GM03348 (cell line): ENCODE results near the gene AWAT2.

Experiments used
- DNase-seq: peaks from one replicate; pipeline ENCODE4 v3.0.0; 2012; ENCODE audit warnings: low spot score

AWAT2 gene

DNA sequence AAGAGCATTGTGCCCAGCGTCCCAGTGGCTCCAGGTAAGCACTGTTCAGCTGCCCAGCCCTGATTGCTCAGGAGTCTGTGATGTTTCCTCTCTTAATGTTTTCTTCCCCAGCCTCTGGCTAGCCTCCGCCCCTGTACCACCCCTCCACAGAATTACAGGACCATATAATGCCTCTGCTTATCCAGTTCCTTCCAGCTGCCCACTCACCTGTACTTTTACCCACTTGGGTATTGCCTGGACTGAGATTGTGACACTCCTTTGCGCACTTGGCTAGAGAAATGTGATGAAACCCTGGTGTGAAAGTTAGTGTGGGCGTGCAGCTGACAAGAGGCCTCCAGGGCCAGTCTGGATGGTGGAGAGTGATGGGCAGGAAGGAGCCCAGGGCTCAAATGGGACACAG lies at the start of gene AWAT2:
Gene AWAT2, minus strand, starts transcription at position 14 of the 400 bp plus-strand sequence. Its CDS starts 6 bp downstream, at position 8.
- DNase-seq: no peak

DNA sequence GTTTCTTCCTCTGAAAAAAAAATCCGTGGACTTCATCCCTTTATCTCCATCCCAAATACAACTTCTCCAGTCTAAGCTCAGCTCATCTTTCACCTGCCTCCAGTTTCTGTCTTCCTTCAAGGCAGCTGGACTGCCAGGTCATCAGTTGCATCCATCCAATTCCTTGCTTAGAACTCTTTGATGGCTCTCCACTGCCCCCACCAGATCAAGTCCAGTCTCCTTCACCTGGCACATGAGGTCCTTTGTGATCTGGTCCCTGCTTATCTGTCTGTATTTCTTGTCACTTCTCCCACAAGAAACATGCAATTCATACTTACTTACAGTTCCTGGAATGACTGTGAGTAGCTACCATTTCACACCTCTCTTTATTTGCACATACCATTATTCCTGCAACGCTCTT lies 46.3 kb upstream of the AWAT2 start:
- peak; percentile 25 for DNase-seq

DNA sequence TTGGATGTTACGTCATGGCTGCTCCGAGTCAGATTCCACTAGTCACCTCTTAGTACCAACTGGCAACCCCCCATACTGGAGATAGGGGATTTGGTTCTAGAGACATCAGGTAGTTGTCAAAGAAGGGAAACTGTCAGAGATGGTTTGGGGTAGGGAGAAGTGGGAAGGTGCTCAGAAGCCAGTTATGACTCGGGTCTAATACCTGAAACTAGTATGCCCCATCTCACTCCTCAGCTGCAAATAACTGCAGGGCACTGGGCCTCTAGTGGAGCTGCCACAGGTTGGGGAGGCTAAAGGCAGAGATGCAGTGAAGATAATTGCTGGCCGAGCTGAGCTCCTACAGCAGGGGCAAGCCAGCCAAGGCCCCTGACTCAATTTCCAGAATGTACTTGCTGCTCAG lies 42.5 kb upstream of the AWAT2 start:
- no peak for DNase-seq

- DNase-seq: peak; percentile 54
Measured at GRCh38 chrX:70089604-70090297, 40.0 kb upstream of the AWAT2 start.

DNA sequence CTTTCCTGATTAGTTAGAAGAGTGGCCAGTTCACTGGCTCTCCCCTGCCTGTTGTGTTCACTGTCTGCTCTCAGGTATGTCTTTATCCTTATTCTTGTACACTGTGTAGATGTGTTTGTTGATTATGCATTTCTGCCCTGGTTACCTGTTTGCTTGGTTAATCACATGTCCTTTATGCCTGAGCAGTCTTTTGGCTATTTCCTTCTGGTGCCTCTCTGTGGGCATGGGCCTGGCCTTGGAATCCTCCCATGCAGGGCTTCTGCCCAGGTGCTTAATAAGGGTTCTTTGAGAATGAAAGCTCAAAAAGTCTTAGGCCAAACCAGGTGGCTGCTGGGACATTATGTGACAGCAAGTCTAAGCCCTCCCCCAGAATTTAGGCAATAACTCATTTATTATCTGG lies 39.0 kb upstream of the AWAT2 start:
- no peak for DNase-seq

DNA sequence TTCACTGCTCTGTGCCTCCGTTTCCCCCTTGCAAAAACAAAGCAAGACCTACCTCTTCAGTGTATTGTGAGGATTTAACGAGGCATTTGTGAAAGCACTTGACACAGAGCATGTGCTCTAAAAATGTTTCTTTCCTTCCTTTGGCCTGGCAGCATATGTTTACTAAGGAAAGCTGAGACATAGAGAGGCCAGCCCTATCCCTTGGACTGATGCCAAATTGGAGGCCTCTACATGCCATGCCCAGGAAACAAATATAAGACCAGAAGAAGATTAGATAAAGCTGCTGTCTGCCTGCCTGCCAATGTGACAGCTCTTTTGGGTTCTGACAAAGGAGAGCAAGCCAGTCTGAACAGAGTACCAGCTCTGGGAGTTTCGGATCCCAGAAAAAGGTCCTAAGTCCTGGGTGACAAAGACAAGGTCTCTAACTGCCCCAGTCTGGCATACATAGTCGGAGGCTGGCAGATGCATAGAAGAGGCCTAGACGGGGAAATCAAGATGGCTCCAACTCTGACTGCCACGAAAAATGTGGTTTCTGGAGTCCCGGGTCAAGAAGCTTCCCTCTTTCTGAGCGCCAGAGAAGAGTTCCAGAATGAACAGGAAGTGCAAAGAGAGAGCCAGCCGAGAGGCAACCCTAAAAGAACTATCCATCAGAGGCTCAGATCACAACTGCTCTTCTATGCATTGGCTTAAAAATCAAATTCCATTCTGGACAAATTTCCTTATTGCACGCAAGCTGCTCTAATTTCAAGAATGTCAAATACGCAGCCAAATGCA lies 38.3 kb upstream of the AWAT2 start:
- DNase-seq: peak; percentile 50

DNA sequence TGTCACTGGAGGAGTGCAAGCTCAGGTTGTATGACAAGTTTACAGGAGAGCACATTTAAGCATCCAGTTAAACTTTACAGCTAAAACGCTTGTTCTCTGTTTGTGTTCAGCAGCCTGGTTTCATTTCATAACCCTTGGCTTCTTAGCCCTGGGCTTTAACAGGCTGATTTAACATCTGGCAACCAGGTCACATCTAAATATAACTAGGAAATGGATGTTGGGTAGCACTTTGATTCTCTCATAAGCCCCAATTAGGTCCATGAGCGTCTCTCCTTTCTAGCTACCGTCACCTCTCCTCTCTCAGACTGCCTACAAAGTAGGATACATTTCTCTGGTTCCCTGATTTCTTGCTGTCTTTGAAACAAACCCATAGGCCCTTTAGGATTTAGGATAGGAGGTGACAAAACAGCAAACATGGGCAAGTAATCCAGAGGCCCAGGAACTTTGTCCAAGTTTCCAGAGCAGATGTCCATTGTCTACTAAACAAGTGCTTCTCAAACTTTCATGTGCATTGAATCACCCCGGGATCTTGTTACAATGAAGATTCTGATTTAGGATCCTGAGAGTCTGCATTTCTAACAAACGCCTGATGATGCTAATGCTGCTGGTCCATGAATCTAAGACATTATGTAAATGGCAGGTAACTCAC lies 35.0 kb upstream of the AWAT2 start:
- no peak for DNase-seq

GRCh38 chrX:70082723-70083122 lies 33.0 kb upstream of the AWAT2 start:
- no peak for DNase-seq

GRCh38 chrX:70079870-70080269 lies 30.1 kb upstream of the AWAT2 start:
- DNase-seq: no peak

GRCh38 chrX:70079297-70079696 lies 29.6 kb upstream of the AWAT2 start:
- DNase-seq: no peak

- DNase-seq: no peak
Measured at GRCh38 chrX:70066646-70067045, 16.9 kb upstream of the AWAT2 start.

GRCh38 chrX:70062961-70063550 lies 13.3 kb upstream of the AWAT2 start:
- no peak for DNase-seq

GRCh38 chrX:70062076-70062475 lies 12.3 kb upstream of the AWAT2 start, which contains the start of gene OTUD6A:
OTUD6A (plus strand) TSS chrX:70062457; CDS start chrX:70062525, 68 bp downstream.
- DNase-seq: no peak

GRCh38 chrX:70054391-70054790 lies 4.7 kb upstream of the AWAT2 start:
- DNase-seq: no peak

GRCh38 chrX:70052895-70053615 lies 3.3 kb upstream of the AWAT2 start:
- DNase-seq: no peak

- DNase-seq: no peak
Measured at GRCh38 chrX:70049406-70049805, 332 bp downstream of the AWAT2 start.

- DNase-seq: peak; percentile 57
Measured at GRCh38 chrX:70046978-70047377, 2.8 kb downstream of the AWAT2 start.

- DNase-seq: peak; percentile 31
Measured at GRCh38 chrX:70044541-70045245, 5.0 kb downstream of the AWAT2 start.

DNA sequence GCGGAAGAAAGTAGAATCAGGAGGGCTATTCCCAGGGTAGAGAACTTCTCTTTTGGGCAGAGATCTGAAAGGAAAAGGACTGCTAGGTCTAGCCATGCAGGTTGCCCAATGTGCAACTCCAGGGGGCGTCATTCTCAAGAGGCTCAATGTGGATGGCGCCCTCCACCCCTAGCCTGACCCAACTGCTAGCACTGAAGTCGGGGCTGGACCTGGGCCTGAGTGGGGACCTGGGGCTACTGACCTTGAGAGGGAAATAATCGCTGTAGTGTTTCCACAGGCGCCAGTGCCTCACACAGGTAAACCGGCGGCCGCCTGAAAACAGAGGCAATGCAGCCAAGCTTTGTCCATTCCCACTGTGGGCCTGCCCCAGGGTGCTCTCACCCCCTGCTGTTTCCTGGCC lies 6.1 kb downstream of the AWAT2 start:
- no peak for DNase-seq

DNA sequence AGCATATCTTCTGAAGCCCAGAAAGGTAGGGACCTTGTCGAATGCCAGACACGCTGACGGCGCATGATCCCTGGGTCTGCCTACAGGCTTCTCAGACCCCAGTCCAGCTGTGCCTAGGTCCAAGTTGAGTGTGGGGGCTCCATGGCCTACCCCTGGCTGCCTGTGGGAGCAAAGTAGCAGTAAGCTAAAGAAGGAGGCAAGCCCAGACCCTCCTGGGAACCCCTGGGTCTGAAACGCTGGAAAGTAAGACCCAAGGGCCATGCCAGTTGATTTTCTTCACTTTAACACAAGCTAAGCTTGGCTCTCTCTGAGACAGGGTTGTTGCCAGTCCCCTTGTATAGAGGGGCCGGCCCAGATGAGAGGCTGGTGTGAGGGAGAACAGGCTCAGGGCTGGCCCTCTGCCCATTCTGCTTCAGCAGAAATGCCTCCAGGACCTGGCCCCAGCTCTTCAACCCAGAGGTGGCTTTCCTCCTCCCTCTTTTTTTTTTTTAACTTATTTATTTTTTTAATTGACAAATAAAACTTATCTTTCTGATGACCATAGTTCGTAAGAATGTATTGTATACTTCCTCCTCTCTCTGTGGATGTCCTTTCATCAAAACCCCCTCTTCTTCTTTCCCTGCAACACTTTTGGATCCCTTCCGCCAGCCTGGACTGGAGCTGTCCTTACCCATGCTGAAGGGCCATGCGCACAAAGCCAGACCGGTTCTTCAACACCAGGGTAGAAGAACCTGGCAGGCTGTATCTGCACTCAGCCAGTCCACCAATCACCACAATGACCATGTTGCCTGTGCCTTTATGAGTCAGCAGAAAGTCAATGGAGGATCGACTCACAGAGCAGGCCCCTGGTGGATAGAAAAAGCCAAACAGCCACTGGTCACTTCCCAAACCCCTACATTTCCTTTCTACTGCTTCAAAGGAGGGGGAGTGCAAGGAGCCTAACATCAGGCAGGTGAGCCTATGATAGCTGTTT lies 7.1 kb downstream of the AWAT2 start:
- no peak for DNase-seq
